CD4-positive, alpha-beta T cell treated with Interleukin-6 for 4 hours (primary cell): ENCODE data around the gene GRAMD1A.
"Not testable (repeated sequence)": the region's sequence is repeated elsewhere in the genome, so short reads cannot be mapped to it uniquely, and the experiment has no call there.

ENCODE experiments used
- DNase-seq: peaks from one replicate; pipeline ENCODE4 v3.0.0-alpha.2; 2020; ENCODE audit warnings: mixed read lengths

The GRAMD1A gene

DNA sequence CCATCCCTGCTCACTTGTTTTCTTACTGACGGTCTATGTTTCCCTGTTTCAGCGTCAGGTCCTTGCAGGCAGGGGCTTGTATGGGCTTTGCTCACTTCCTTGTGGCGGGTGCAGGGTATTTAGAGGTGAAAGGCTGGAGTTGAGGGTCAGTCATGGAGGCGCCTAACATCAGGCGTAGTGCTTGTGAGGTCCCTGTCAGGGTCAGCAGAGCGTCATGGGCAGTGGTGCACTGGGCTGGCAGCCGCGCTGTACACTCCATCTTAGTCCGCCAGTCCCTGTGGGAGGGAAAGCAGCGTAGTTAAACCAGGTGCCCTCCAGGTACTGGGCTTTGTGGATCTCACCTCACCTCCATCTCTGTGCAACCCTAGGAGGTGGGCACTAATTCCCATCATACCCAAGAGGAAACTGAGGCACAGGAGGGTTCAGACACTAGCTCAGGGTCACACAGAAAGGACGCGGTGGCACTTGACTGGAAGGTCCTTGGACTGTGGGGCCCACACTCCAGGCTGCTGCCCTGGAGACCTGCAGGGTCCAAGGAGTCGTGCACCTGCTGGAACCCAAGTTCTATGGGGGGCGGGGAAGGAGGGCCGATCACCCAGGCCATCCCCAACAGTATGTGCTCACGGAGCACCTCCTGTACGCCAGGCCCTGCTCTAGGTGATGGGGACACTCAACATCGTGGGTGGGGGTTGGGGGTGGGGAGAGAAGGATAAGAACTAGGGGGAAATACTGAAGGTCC is 4.6 kb downstream of the GRAMD1A start:
- DNase-seq: no peak

DNA sequence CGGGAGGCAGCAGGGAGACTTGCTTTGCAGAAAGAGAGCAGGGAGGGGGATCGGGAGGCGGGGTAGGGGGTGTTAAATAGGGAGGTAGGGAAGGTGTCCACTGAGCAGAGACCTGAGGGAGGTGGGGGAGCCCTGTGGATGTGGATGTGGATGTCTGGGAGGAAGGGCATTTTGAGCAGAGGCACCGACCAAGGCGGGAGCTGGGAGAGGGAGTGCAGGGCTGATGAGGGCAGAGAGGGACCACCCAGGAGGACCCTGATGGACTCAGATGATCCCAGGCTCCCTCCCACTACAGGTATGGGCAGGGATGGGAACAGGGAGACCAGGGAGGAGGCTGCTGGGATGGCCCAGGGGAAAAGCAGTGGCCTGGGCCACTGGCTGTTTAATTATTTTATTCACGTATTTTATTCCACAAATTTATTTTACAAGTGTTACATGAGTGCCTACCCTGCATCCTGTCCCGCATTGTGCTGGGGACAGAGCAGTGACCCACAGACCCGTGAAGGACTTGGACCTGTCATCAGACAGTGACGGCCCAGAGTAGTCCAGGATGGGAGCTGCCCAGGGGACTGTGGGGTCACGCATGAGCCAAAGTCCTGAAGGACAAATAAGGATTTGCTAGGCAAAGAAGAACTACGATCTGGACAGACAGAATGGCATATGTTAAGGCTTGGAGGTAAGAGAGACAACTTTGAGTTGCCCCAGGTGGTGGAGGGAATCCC is 5.3 kb downstream of the GRAMD1A start:
- no peak for DNase-seq

DNA sequence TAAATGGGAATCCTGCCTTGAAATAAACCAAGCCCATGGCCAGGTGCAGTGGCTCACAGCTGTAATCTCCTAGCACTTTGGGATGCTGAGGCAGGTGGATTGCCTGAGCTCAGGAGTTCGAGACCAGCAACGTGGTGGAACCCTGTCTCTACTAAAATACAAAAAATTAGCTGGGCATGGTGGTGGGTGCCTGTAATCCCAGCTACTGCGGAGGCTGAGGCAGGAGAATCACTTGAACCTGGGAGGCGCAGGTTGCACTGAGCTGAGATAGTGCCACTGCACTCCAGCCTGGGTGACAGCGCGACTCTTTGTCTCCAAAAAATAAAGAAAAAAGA is 5.9 kb downstream of the GRAMD1A start:
- not testable (repeated sequence) for DNase-seq

DNA sequence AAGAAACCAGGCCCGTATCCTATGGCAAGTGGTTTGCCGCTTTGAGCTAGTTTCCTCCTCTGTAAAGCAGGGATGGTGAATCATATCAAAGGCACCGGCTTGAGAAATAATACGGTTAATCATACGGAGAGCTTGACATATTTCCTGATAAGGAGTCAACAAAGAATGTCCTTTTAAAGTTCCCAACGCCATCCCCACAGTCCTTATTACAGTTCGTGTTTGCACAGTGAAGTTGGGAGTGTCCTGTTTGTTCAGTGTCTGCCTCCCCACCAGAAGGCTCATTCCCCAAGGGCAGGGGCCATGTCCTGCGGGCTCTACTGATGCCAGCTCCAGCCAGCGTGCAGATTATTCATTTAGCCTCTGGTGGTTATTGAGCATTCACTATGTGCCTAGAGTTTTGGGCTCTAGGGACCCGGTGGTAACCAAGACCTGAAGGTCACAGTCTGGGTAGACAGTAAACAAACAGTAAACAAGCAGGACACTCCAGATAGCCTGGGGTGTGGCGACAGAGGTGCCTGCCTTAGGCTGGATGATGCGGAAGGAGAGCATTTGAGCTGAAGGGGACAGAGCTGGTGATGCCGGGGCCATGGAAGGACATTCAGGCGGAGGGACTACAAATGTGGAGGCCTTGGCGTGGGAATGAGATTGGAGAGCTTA is 6.3 kb downstream of the GRAMD1A start:
- no peak for DNase-seq

DNA sequence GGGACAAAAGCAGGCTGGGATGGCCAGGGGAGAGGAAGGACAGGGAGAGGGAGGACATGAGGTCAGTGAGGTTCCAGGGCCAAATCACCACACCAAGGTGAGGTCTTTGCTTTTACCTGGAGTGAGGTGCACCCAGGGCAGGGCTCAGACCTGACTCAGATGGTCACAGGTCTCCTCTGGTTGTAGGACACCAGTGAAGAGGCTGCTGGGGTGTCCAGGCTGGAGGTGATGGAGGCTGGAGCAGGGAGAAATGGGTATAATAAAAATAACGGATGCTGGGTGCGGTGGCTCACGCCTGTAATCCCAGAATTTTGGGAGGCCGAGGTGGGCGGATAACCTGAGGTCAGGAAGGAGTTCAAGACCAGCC is 6.9 kb downstream of the GRAMD1A start:
- no peak for DNase-seq

DNA sequence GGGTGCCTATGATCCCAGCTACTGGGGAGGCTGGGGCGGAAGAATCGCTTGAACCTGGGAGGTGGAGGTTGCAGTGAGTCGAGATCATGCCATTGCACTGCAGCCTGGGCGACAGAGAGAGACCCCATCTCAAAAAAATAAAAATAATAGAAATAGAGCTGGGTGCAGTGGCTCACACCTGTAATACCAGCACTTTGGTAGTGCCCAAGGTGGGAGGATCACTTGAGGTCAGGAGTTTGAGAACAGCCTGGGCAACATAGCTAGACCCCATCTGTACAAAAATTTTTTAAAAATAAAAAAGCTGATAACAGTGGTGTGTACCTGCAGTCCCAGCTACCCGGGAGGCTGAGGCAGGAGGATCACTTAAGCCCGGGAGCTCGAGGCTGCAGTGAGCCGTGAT is 7.3 kb downstream of the GRAMD1A start:
- not testable (repeated sequence) for DNase-seq

DNA sequence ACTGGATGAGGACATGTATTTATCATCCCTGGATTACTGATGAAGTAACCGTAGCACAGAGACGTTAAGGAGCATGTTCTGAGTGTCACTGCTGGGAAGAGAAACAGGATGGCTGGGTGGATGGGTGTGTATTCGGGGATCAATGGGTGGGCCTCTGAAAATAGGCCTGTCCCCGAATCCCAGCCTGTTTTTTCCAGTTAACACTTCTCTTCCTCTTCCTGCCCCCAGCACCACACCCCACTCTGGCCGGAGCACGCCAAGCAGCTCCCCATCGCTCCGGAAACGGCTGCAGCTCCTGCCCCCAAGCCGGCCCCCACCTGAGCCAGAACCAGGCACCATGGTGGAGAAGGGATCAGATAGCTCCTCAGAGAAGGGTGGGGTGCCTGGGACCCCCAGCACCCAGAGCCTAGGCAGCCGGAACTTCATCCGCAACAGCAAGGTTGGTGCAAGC is 8.8 kb downstream of the GRAMD1A start:
- DNase-seq: no peak

DNA sequence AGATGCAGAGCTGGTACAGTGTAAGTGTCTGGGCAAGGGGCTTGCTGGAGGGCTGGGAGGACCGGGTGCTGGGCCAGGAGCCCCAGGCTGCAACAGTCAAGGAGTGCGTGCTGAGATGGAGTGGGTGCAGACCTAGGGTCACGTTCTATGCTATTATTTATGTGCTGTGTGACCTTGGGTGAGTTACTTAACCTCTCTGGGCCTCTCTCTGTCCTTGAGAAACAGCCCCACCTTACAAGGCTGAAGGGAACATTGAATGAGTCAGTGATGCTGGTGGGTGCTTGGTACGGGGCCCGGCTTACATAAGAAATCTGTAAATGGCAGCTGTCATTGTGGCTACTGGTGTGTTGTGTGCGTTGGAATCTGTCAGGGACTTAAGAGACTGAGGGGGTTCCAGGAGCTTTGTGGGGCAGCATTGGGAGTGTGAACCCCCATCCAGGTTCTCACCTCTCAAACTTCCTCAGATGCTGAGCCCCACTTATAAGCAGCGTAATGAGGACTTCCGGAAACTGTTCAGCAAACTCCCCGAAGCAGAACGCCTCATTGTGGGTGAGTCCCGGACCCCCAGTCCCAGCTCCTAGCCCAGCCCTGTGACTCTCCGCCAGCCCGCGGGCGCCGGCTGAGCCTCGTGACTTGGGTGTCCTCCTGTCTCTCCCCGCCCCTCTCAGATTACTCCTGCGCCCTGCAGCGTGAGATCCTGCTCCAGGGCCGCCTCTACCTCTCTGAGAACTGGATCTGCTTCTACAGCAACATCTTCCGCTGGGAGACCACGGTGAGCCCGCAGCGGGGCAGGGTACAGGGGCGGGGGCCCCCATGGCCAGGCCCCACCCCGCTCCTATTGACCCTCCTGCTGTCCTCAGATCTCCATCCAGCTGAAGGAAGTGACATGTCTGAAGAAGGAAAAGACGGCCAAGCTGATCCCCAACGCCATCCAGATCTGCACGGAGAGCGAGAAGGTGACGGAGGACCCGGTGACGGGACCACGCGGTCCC is 9.6 kb downstream of the GRAMD1A start:
- DNase-seq: no peak

DNA sequence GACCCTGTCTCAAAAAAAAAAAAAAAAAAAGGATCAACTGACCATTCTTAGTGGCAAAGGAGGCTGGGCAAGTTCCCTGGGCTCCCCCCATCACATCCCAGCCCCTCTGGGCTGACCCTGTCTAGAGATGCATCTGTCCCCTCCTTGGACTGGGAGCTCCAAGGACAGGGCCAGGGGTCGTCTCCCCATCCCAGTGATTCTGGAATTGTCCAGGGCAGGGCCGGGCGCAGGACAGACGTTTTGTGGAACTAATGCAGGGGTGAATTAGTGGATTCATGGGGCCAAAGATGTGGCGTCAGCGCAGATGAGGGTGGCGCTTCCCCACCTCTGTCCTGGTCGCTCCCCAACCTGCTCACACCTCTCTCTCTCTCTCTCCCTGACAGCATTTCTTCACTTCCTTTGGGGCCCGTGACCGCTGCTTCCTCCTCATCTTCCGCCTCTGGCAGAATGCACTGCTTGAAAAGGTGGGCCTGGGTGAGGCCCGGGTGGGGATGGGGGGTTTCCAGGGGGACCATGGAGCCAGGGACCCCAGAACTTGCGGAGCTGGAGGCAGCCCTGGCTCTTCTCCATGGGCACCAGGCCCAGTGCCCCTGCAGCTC is 11.1 kb downstream of the GRAMD1A start:
- peak; percentile 39 for DNase-seq

DNA sequence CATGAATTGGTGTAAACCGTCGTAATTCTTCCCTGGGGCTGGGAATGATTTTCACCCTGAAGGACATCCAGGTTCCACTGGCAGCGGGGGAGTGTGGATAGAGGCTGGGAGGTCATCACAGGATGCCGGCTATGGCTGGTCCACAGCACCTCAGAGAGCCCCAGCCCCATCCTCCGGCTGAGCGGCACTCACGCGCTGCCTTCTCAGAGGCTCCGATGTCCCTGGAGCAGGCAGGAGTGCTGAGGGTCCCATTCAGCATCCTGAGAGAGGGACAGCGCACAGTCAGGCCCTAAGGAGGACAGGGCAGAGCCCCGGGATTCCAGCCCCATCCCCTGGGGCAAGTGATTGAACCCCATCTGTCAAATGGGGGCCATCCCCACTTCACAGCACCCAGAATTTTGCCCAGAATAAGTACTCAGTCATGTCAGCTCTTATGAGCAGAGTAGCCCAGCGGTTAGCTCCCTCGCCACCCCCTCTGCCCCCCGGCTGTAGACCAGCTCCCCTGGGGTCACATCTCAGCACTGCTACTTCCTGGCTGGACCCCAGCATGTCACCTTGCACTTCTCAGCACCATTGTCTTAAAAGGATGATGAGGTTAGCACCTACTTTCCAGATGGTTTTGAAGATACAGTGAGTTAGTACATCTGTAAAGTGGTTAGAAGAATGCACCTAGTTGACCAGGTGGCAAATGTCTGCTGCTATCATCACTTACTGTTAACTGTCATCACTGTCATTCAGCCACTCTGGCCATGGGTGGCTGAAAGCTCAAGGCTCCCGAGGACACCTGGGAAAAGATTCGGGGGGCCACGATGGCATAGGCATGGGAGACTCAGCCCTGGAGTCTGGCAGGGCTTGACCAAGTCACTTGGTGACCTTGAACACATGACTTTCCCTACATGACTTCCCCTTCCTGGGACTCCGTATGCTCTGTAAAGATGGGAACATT is 11.9 kb downstream of the GRAMD1A start:
- DNase-seq: no peak

DNA sequence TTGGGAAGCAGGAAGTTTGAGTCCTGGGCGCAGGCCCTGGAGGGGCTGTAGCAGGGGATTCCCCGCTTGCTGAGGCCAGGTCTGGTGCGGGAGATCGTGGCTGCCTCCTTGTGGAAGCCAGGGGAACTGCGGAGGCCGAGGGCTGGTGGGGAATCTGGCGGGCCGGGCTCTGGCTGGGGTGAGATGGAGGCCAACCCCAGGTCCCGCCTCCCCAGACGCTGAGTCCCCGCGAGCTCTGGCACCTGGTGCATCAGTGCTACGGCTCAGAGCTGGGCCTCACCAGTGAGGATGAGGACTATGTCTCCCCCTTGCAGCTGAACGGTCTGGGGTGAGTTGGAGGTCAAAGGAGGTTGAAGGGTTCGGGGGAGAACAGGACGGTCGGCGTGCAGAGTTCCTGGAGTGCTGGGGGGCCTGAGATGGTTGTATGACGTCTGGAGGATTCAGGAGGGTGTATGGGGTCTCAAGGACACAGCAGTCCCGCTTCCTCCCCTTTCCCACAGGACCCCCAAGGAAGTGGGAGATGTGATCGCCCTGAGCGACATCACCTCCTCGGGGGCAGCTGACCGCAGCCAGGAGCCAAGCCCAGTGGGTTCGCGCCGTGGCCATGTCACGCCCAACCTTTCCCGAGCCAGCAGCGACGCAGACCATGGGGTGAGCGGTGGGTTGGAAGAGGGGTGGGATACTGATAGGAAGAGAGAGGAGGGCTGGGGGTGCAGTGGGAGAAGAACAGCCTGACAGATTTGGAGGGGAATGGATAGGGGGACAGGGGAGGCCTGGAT is 13.1 kb downstream of the GRAMD1A start:
- DNase-seq: peak; percentile 84

DNA sequence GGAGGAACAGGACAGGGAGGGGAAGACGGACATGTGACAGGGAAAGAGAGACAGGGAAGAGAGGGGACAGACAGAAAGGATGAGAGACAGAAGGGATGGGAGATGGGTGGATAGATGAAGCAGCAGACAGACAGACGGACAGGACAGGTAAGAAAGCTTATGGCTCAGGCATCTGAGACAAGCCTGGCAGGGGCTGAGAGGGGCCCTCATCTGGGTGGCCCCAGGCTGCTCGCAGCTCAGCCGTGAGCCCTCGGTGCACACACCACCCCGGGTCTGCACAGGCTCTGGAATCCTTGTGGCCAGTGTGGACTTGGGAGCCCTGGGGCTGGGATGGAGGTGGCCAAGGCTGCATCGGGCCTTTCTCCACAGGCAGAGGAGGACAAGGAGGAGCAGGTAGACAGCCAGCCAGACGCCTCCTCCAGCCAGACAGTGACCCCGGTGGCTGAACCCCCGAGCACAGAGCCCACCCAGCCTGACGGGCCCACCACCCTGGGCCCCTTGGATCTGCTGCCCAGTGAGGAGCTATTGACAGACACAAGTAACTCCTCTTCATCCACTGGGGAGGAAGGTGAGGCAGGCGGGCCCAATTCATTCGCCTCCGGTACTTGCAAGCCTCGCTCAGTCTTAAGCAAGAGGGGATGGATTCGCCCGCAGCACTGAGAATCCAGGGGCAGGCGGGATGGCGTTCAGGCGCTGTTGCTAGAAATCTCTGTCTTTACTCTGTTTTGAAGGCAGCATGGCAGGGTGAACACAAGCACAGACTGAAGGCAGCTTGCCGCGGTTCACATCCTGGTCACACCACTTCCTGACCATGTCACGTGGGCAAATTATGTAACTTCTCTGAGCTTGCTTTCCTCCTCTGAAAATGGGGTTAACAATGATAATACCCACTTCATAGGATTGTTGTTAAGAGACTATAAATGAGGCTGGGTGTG is 14.0 kb downstream of the GRAMD1A start:
- peak; percentile 79 for DNase-seq

DNA sequence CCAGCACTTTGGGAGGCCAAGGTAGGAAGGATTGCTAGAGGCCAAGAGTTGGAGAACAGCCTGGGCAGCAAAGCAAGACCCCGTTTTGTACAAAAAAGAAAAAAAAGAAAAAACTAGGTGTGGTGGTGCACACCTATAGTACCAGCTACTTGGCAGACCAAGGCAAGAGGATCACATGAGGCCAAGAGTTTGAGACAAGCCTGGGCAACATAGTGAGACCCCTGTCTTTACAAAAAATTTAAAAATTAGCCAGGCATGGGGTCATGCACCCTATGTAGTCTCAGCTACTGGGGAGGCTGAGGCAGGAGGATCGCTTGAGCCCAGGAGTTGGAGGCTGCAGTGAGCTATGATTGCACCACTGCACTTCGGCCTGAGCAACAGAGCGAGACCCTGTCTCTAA is 14.7 kb downstream of the GRAMD1A start:
- DNase-seq: not testable (repeated sequence)

DNA sequence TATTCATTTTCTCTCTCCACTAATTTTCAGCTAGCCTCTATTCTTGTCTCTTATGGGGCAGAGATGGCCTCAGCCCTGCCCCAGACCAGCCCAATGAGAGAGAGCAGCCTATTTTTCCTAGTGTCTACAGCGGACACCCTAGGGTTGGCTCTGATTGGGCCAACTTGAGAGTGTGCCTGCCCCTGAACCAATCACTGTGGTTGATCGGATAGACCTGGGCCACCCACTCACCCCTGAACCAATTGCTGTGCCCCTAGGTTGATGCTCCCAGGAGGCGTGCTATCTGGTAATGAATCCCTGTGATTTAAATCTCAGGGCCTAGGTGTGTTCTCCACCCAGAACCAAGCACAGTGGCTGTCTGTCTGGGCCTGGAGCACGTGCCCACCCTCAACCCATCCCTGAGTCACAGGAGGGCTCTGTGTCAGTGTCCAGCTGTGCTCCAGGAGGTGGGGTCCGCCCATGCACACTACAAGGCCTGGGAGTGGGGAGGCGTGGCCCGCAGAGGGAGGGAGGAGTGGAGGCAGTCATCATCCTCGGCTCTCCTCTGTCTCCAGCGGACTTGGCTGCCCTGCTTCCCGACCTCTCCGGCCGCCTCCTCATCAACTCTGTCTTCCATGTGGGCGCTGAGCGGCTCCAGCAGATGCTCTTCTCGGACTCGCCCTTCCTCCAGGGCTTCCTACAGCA is 15.3 kb downstream of the GRAMD1A start:
- DNase-seq: no peak

DNA sequence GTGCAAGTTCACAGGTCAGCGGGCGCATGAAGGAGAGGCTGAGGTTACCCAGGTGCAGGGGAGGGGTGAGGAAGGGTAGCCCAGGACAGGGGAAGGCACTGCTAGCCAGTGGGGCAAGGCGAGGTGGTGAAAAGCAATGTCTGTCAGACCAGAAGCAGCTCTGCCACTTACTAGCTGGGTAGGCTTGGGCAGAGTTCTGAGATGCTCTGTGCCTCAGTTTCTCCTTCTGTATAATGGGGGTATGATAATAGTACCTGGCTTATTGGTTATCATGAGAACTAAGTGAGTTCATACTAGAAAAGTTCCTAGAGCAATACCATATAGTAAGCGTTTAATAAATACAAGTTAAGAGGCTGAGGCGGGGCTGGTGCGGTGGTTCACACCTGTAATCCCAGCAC is 15.8 kb downstream of the GRAMD1A start:
- DNase-seq: no peak

DNA sequence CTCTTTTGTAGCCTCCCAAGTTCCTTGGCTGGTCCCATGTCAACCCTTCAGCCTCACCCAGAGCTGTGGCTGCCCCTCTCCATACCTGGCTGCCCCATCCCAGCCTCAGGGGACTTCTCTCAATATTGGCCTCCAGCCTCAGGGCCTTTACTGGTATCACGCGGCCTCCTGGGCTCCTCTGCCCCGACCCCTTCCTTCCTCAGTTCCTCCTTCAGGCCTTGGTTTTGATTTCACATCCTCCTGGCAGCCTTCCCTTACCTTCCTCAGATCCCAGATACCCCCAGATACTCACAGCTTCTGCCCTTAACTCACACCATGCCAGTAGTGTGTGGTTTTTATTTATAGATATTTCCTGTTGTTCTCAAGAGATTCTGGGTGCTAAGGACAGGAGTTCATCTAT is 17.4 kb downstream of the GRAMD1A start:
- DNase-seq: no peak

DNA sequence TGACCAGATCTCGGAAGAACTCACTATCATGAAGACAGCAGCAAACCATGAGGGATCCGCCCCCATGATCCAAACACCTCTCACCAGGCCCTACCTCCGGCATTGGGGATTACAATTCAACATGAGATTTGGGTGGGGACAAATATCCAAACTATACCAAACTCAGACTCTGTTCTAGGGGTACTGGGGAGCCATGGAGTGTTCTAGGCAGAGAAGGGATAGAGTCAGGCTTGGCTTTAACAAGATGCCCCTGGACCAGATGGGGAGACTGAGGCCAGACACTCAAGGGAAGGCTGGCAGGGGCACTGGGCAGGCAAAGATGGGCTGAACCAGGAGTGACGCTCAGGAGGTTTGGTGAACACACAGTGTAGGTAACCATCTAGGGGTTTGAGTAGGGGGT is 18.3 kb downstream of the GRAMD1A start:
- no peak for DNase-seq

DNA sequence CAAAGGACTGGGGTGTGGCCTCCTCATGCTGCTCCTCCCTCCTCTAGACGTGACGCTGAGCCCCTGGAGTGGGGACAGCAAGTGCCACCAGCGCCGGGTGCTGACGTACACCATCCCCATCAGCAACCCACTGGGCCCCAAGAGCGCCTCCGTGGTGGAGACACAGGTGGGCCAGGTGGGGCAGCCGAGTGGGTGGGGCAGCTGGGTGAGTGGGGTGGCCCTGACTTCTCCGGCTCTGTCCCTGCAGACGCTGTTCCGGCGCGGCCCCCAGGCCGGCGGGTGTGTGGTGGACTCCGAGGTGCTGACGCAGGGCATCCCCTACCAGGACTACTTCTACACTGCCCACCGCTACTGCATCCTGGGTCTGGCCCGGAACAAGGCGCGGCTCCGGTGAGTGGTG is 19.0 kb downstream of the GRAMD1A start:
- no peak for DNase-seq

DNA sequence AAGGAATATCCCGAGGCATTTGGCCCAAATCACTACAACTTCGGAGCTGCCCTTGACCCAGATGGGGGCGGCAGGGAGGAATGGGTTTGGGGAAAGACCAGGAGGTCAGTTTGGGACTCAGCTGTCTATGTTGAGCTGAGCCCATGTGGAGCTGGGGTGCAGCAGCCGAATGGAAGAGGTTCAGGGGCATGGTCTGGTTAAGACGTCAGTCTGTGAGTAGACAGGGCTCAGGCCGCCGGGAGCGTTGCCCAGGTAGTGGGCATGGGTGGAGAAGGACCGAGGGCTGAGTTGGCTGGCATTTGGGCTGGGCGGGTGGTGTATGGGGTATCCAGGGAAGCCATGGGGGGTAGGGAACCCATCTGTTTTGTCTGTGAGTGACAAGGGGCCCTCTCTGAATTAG is 20.9 kb downstream of the GRAMD1A start:
- no peak for DNase-seq
